AG09309 (cell line): Measurements from ENCODE around the gene ZBTB17.

ENCODE experiments used
- DNase-seq: peaks from one replicate; pipeline ENCODE4 v3.0.0-alpha.2; 2010; ENCODE audit warnings: low read depth
- H3K4me3 ChIP-seq: 2 replicates; pipeline ENCODE4 v1.5.1; 2011; ENCODE audit warnings: mild to moderate bottlenecking, low read depth, low read length, moderate library complexity; ENCODE audit not compliant: control insufficient read depth
- CTCF ChIP-seq: IDR thresholded peaks from 2 replicates; pipeline ENCODE4 v1.5.1; 2011; ENCODE audit warnings: mild to moderate bottlenecking, low read depth, low read length, inconsistent platforms; ENCODE audit not compliant: insufficient read depth, control insufficient read depth; ENCODE audit errors: missing control alignments

Gene ZBTB17

GRCh38 chr1:15973772-15974171 is 2.1 kb downstream of the ZBTB17 start:
- no peak overlapping the region for H3K4me3 ChIP-seq
- no peak for TF ChIP-seq CTCF
- DNase-seq = no peak

GRCh38 chr1:15972409-15972808 is 3.5 kb downstream of the ZBTB17 start:
- no peak for DNase-seq

GRCh38 chr1:15970911-15971310 is 5.0 kb downstream of the ZBTB17 start:
- no peak for DNase-seq
- H3K4me3 ChIP-seq = no peak overlapping the region
- TF ChIP-seq CTCF = no peak

More at GRCh38 chr1:15972409-15972808, 3.5 kb downstream of the ZBTB17 start:
- no peak for TF ChIP-seq CTCF
- no peak overlapping the region for H3K4me3 ChIP-seq

GRCh38 chr1:15969321-15969880 is 6.5 kb downstream of the ZBTB17 start:
- TF ChIP-seq CTCF = no peak
- no peak overlapping the region for H3K4me3 ChIP-seq
- DNase-seq = no peak

- DNase-seq = no peak
- no peak overlapping the region for H3K4me3 ChIP-seq
- TF ChIP-seq CTCF = no peak
Observed at GRCh38 chr1:15968172-15968571, 7.7 kb downstream of the ZBTB17 start.

- DNase-seq = no peak
- H3K4me3 ChIP-seq = no peak overlapping the region
- no peak for TF ChIP-seq CTCF
Observed at GRCh38 chr1:15966956-15967344, 9.0 kb downstream of the ZBTB17 start.
